Stomach (tissue), 4 donors: ENCODE measurements around the gene BICD2.

ENCODE experiments used
- EP300 ChIP-seq: sonication (generic); formaldehyde crosslinking; IDR thresholded peaks from one replicate; pipeline ENCODE4 v1.6.1; 2017; ENCODE audit warnings: antibody characterized with exemption
- POLR2AphosphoS5 ChIP-seq, 3 donors: sonication (generic); formaldehyde crosslinking; IDR thresholded peaks; one replicate each; pipeline ENCODE4 v1.6.1; 2016; ENCODE audit warnings: antibody characterized with exemption in 3 of 3
- TF ChIP-seq, protein P1 (sequence below), 7 experiments: fragments of 450-650 bp in 4 of 7; fragments of 200-600 bp in 3 of 7; sonication (generic) in 3 of 7; IDR thresholded peaks; one replicate each; pipeline ENCODE4 v1.5.1; 2016 to 2019; ENCODE audit warnings: antibody characterized with exemption in 7 of 7, control low read depth in 2 of 7, mild to moderate bottlenecking in 1 of 7

DNA sequence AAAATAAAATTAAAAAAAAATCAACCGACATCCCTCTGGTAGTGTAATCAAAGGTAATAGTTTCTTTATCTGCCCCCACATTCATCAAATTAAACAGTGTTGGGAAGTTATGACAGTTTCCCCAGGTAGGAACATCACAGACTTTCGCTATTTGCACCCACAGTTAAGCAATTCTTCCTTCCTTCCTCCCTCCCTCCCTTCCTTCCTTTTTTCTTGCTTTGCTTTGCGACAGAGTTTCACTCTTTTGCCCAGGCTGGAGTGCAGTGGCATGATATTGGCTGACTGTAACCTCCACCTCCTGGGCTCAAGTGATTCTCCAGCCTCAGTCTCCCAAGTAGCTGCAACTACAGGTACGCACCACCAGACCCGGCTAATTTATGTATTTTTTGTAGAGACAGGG, 10.8 kb upstream of the BICD2 start:
- TF ChIP-seq EP300 (no peak), POLR2AphosphoS5 (IDR thresholded peaks at IDR 0.05) (no peak)
- TF ChIP-seq, protein P1, sequence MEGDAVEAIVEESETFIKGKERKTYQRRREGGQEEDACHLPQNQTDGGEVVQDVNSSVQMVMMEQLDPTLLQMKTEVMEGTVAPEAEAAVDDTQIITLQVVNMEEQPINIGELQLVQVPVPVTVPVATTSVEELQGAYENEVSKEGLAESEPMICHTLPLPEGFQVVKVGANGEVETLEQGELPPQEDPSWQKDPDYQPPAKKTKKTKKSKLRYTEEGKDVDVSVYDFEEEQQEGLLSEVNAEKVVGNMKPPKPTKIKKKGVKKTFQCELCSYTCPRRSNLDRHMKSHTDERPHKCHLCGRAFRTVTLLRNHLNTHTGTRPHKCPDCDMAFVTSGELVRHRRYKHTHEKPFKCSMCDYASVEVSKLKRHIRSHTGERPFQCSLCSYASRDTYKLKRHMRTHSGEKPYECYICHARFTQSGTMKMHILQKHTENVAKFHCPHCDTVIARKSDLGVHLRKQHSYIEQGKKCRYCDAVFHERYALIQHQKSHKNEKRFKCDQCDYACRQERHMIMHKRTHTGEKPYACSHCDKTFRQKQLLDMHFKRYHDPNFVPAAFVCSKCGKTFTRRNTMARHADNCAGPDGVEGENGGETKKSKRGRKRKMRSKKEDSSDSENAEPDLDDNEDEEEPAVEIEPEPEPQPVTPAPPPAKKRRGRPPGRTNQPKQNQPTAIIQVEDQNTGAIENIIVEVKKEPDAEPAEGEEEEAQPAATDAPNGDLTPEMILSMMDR (IDR thresholded peaks at IDR 0.05): no peak
